ENCODE data around the gene PHACTR2. TPM values are rescaled to one million over a fixed set of nuclear protein-coding genes. Genes with fewer than 3 reads are reported as not detected.

Gene PHACTR2
- total and polyA plus RNA-seq, 10 of the 15 experiments (the other 5 are each of a cell fraction or from before 2014, with no cell fraction given) = 1.4 to 19.1 (median 5.3) TPM

GRCh38 chr6:143685653-143686052 is 7.9 kb downstream of the PHACTR2 start (continued):
- TF ChIP-seq ESRRA (IDR thresholded peaks at IDR 0.05; ENCODE audit: low read length) = no peak

GRCh38 chr6:143687591-143687990 is 9.8 kb downstream of the PHACTR2 start:
- BruUV-seq (replicated peaks) = no TSS peak
- no peaks in the 10 kb centered on the region for H3K79me2 ChIP-seq (ENCODE audit: control insufficient read depth, insufficient read depth, low read length)

More at GRCh38 chr6:143687591-143687990, 9.8 kb downstream of the PHACTR2 start:
- H2AFZ ChIP-seq (ENCODE audit: control insufficient read depth, low read depth, low read length) = no peak overlapping the region
- RAD21 ChIA-PET (ENCODE audit: unreplicated experiment) = no interaction called here
- no peak for FAIRE-seq
- no peak overlapping the region for H3K4me2 ChIP-seq (ENCODE audit: control insufficient read depth, insufficient read depth)
- no peaks in the 10 kb centered on the region; a peak in 1 of 4 replicates for H3K27me3 ChIP-seq (replicated peaks in 1 of 2; ENCODE audit: control insufficient read depth in 2 of 2, insufficient read depth in 2 of 2, low read length in 1 of 2)
- intact Hi-C loops (cut with micrococcal nuclease; ENCODE audit: unreplicated experiment) (no loop called here), in situ Hi-C loops (cut with MboI) (no loop called here)
- H3K4me3 ChIP-seq = no peak overlapping the region
- H3K27ac ChIP-seq (ENCODE audit: control insufficient read depth, insufficient read depth) = no peak overlapping the region
- no peak overlapping the region for H3K9ac ChIP-seq (ENCODE audit: control insufficient read depth, insufficient read depth, low read length)
- ATAC-seq = no peak
- H3K36me3 ChIP-seq (ENCODE audit: control insufficient read depth in 2 of 2, insufficient read depth in 2 of 2, low read length in 1 of 2) = no peaks in the 10 kb centered on the region
- CTCF ChIA-PET = no interaction called here
- POLR2A ChIA-PET = no interaction called here
- no peaks in the 10 kb centered on the region for H3K4me1 ChIP-seq (ENCODE audit: control insufficient read depth, insufficient read depth, low read length)
- no peaks in the 10 kb centered on the region for H4K20me1 ChIP-seq (ENCODE audit: control insufficient read depth, insufficient read depth)
- H3K9me3 ChIP-seq (replicated peaks; ENCODE audit: control insufficient read depth, insufficient read depth, low read length) = no peaks in the 10 kb centered on the region
- DNase-seq (ENCODE audit: low read depth, low spot score) = no peak
- no peak for TF ChIP-seq ZNF274 (IDR thresholded peaks at IDR 0.05; ENCODE audit: insufficient read depth, insufficient read length)
- TF ChIP-seq ASH2L (IDR thresholded peaks at IDR 0.05; ENCODE audit: borderline replicate concordance, low read depth) = no peak
- TF ChIP-seq IKZF1 (conservative IDR thresholded peaks at IDR 0.05) = no peak
- TF ChIP-seq ZBTB4 (CRISPR knock-in tag; IDR thresholded peaks at IDR 0.05) = no peak
- TF ChIP-seq HDAC2 (IDR thresholded peaks at IDR 0.05) = no peak
- no peak for TF ChIP-seq NR2F1 (conservative IDR thresholded peaks at IDR 0.05)
- TF ChIP-seq HDAC6 (IDR thresholded peaks at IDR 0.05; ENCODE audit: unreplicated experiment) = no peak
- no peak for TF ChIP-seq NFXL1 (IDR thresholded peaks at IDR 0.05; ENCODE audit: borderline replicate concordance)
- TF ChIP-seq SREBF1 (IDR thresholded peaks at IDR 0.05; ENCODE audit: low read length) = no peak
- TF ChIP-seq CUX1 (IDR thresholded peaks at IDR 0.05; ENCODE audit: insufficient replicate concordance, low read depth, low read length) = no peak
- no peak for TF ChIP-seq SREBF2 (IDR thresholded peaks at IDR 0.05; ENCODE audit: low read length)
- no peak for TF ChIP-seq FOXM1 (IDR thresholded peaks at IDR 0.05; ENCODE audit: low read depth, low read length)
- TF ChIP-seq HSF1 (IDR thresholded peaks at IDR 0.05; ENCODE audit: low read depth, low read length) = no peak
- SMC1A ChIA-PET (ENCODE audit: uncharacterized antibody, unreplicated experiment) = no interaction called here
- WGBS (ENCODE audit: insufficient coverage, insufficient replicate concordance, low lambda C conversion rate, missing lambda C conversion rate) = 41% methylated on average over 1 of the region's 1 CpG
